KG1 (cell line): Measurements from ENCODE around the gene ARHGAP5.

Source experiments
- DNase-seq: peaks from one replicate; lab custom pipeline; 2025; lab: John Stamatoyannopoulos, UW

Gene ARHGAP5

DNA sequence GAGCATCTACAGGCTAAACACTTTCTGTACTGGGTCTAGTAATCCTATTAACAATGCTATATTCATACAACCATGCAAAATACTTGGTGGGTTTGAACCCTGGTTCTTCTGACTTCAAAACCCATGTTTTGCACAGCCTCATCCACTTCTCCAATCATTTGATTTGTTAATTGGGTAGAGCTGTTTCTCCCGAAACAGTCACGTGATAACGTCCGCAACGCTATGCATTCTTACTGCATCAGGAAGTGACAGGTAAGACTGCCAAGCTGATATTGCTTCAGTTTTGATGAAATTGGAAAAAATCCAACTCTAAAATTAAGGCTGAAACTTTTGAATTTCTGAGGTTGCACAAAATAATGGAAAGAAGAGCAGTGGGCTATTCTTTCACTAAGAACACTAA lies 94.4 kb downstream of the ARHGAP5 start:
- DNase-seq, result no peak

DNA sequence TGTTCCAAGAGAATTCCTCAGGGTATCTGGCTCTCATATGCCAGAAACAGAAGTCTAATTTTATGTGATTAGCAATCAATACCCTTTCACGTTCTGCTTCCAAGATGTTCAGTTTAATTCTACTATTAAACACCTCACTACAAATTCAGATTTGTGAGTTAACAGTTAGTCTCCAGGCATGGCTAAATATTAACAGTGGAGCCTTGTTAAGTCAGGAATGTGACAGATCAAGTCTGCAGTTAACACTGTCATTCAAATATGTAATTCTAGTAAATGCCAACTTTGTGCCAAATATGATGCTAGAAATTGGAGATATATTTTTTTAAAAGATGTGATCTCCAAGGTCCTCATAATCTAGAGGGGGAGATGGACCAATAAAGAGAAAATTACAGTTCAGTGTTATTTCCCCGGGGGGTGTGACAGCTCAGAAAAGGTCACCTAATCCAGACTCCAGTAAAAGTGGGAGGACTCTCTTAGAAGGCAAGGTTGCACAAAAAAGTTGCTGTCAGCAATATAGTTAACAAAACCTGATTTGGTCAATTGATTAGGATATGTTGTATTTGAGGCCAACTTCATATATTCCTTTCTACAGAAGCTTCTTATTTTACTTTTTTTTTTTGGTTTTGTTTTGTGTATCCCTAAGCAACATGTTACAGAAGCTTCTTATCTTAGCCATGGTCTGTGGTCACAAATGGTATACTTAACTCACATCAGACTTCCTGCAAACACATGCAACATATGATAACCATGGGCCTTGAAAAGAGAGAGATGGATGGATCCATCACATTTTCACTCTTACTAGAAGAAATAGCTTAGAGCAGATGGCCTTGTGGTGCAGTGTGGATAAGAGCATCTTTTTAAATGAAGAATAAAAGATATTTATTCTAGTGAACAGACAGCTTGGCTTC lies 106.3 kb downstream of the ARHGAP5 start:
- no peak for DNase-seq

DNA sequence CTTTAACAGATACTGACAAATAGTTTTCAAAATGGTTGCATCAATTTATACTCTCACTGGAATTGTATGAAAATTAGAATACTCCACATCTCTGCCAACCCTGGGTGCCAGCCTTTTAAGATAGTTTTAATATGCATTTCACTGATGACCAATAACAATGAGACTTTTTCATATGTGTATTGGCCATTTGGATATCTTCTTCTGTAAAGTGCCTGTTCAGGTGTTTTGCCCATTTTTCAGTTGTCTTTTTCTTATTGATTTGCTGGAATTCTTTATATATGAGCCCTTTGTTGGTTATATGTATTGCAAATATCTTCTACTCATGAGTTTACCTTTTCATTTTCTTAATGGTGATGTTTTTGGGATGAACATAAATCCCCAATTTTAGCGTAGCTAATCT lies 108.0 kb downstream of the ARHGAP5 start:
- no peak for DNase-seq

- DNase-seq, result no peak
Observed at GRCh38 chr14:32186248-32186647, 109.1 kb downstream of the ARHGAP5 start.

- DNase-seq, result no peak
Observed at GRCh38 chr14:32189811-32190210, 112.7 kb downstream of the ARHGAP5 start.

DNA sequence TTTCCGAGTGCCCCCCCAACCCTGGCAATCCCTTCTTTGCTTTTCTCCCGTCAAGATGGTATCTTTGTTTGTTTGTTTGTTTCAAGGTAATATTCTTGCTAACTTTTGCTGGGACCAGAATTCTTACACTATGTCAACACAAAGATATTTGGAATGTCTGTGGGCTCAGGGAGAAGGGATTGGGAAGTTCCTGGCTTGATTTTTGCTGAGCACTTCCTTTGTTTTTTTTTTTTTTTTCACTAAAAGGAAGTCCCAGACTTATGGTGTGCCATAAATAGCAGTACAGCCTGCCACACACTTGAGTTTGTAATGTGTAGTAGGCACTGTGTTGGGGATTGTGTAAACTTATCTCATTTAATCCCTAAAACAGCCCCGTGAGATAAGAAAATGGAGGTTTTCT lies 113.6 kb downstream of the ARHGAP5 start:
- DNase-seq, result no peak

GRCh38 chr14:32192712-32193373 lies 115.7 kb downstream of the ARHGAP5 start:
- no peak for DNase-seq

DNA sequence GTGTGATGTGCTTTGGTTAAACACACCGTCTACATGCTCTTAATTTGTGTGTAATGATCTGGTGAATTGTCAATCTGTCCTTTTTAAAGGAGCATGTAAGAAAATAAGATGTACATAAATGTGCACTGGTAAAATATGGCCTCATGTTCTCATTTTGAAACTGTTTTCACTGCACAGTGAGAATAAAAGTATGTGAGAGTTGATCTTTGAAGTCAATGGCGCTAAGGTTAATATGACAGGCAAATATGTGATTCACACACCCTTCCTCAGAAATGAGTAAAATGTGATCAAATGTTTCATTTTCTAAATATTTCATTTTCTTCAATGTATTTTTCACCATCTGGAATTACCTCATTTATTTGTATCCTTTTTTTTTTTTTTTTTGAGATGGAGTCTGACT lies 116.4 kb downstream of the ARHGAP5 start:
- no peak for DNase-seq

GRCh38 chr14:32195636-32196035 lies 118.5 kb downstream of the ARHGAP5 start:
- DNase-seq, result no peak

DNA sequence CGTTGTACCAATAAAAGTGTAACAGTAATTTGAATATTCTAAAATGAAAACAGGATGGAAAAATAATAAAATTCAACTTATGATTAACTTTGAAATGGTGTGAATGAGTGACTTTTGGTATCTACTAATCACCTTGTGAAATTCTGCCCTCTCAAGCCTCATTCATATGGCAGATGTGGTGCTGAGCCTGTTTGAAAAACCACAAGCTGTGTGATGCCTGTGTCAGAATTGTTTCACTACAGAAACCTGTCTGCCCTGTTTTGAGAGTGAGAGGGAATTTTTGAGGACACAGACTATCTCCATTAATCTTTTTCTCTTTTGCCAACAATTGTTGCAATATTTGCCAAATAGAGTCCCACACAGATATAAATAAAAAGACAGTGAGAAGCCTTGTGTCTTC lies 120.8 kb downstream of the ARHGAP5 start:
- DNase-seq, result no peak

DNA sequence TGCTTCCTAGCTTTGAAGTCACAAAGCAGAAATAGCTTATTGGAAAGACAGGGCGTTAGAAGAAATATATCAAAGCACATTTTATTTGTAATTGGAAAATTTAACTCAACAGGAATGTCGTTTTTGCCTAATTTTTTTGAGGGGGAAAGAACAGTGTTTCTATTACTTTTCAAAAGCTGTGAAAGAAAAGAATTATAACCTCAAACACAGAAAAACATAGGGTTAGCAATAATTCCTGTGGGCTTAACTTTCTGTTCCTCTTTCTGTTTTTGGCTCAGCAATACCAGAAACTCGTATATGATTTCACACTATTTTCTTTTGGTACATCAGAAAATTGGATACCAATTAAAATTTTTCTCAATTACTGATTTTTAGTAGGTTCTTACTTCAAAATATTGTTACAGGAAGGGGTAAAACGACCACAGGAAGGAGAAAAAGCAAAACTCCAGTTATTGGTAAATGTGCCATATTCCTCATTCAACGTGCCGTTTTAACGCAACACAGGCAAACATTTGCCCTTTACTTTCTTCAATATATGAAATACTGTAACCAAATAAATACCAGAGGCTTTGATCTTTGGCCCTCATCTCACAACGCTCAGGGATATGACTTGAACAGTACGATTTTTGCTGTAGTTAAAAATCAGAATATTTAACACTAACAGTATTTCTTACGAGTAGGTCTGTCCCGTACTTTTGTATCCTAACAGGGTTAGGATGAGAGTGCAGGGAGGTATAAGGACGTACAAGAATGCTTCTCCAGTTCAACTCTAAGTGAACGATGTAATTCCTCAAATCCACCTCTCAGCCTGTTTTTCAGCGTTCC lies 123.5 kb downstream of the ARHGAP5 start:
- peak; percentile 36 for DNase-seq

GRCh38 chr14:32201193-32201815 lies 124.2 kb downstream of the ARHGAP5 start:
- peak; percentile 83 for DNase-seq

- DNase-seq, result no peak
Observed at GRCh38 chr14:32201816-32202490, 124.8 kb downstream of the ARHGAP5 start, which contains the start of gene RNU6-7. Gene RNU6-7 (plus strand): TSS chr14:32202045.

DNA sequence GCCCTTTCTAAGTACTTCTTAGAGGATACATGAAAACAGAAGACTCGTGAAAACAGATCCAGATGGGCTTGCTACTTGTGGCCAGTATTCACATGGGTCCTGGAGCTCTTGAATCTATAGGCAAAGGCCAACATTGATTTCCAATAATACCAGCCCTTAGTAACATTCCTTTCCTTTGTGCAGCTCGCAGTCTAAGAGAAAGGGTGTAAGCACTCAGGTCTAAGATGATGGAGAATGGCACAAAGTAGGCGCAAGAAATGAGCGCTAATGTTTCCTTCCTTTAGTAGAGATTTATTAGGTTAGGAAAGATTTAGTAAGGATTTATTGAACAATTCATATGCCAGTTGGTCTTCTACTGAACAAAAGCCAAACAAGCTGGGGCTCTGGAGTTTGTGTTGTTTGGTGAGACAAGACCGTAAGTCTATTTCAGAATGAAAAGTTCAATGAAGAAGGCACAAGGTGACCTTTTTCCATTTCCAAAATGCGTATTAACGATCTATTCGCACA lies 125.4 kb downstream of the ARHGAP5 start:
- no peak for DNase-seq

DNA sequence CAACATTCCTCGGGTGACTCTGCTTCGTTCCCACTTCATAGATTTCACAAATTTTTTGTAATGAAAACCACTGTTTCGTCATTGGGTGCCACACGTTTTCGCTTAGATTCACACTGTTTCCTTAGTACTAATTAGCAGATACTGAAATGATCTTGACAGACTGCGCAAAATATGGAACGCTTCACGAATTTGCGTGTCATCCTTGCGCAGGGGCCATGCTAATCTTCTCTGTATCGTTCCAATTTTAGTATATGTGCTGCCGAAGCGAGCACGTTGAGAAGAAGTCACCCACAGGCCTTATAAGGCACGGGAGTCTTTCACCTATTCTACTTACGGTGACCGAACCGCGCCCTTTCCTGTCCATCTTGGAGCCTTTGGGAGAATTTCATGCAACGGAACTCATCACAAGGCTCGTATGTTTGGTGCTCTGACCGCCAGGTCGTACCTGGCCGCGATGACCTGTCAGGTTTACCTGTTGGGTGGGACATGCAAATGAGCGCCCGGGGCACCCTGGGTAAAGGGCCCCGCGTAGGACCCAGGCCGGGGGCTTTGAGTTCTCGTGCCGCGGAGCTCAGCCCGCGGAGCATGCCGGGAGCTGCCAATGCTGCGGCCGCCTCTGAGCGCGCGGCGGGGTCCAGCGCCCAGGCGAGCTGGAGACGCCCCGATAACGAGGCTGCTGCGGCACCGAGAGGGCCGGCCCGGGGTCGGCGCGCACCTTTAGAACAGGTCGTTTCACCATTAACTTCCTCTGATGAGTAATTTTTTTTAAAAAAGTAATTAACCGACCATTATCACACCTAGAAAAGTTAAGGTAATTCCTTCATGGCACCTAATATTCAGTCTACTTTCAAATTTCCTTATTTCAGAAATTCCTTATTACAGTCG lies 126.1 kb downstream of the ARHGAP5 start, which contains the start of gene RNU6-8:
Gene RNU6-8, minus strand, starts transcription at position 272 of the 885 bp plus-strand sequence.
- peak; percentile 92 for DNase-seq

DNA sequence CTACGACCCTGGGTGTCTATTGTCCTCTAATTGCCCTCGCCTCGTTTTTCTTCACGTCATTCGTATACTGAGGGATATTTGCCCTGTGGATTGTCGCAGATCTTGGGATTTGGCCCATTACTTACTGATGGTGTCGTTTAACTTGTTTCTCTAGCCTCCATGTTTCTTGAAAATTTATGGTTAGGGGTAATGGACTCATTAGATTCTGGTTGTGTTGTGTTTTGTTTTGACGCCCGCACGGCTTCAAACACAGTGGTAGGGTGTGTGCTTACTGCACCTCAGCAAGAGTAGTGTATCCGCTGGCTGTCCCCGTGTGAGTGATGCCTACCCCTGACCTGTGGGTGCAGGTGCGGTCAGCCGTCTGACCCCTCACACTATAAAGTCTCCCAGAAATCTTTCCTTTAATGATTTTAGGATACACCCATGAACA lies 126.8 kb downstream of the ARHGAP5 start:
- DNase-seq, result no peak

- DNase-seq, result no peak
Observed at GRCh38 chr14:32205554-32205953, 128.4 kb downstream of the ARHGAP5 start.

- DNase-seq, result no peak
Observed at GRCh38 chr14:32205984-32206383, 128.9 kb downstream of the ARHGAP5 start.

- DNase-seq, result no peak
Observed at GRCh38 chr14:32206552-32206951, 129.4 kb downstream of the ARHGAP5 start.

- no peak for DNase-seq
Observed at GRCh38 chr14:32208490-32208889, 131.4 kb downstream of the ARHGAP5 start.
